B cell (primary cell): ENCODE measurements around the gene CD36. TPM values are rescaled to one million over a fixed set of nuclear protein-coding genes. Genes with fewer than 3 reads are reported as not detected.

ENCODE experiments used
- ATAC-seq: fragments of 200-7000 bp; cut with Tn5 transposase; one replicate; pipeline ENCODE4 v1.10.0; 2021; ENCODE audit warnings: low read depth, mild to moderate bottlenecking, moderate number of reproducible peaks, moderate library complexity
- CTCF ChIA-PET: fragments of 350-600 bp; sonication (Branson Sonifier 250); formaldehyde crosslinking; loops from one replicate; lab custom pipeline; 2021; ENCODE audit warnings: antibody characterized with exemption, inconsistent platforms; lab: Charles Lee
- POLR2A ChIA-PET: fragments of 350-600 bp; sonication (Branson Sonifier 250); formaldehyde crosslinking; loops from one replicate; lab custom pipeline; 2021; ENCODE audit warnings: antibody characterized with exemption; lab: Charles Lee
- DNase-seq: peaks from one replicate; pipeline ENCODE4 v3.0.0; 2013
- H2AFZ ChIP-seq: 2 replicates; pipeline ENCODE4 v1.6.1; 2012; ENCODE audit warnings: mild to moderate bottlenecking, low read depth, low read length; ENCODE audit not compliant: insufficient read depth, poor library complexity, severe bottlenecking
- H3K27ac ChIP-seq, 2 donors: 1 replicate in 1 of 2; 2 replicates in 1 of 2; pipeline ENCODE4 v1.5.1; 2012 to 2013; ENCODE audit warnings: low read length in 2 of 2, mild to moderate bottlenecking in 2 of 2, moderate library complexity in 1 of 2
- H3K27me3 ChIP-seq, 4 experiments: fragments of 200-600 bp in 1 of 4; sonication (generic) in 1 of 4; replicated peaks in 1 of 4; 1 replicate in 2 of 4; 2 replicates in 2 of 4; pipeline versions ENCODE4 v1.6.1 to v1.7.0; 2013 to 2016; ENCODE audit warnings: low read length in 3 of 4, mild to moderate bottlenecking in 2 of 4, mixed read lengths in 1 of 4, moderate library complexity in 1 of 4; ENCODE audit not compliant: insufficient read depth in 4 of 4, control insufficient read depth in 3 of 4; ENCODE audit errors: control extremely low read depth in 1 of 4
- H3K36me3 ChIP-seq, 2 experiments: replicated peaks in 1 of 2; 1 replicate in 1 of 2; 2 replicates in 1 of 2; pipeline versions ENCODE4 v1.6.1 to v1.7.1; 2013; ENCODE audit warnings: low read length in 1 of 2; ENCODE audit not compliant: insufficient read depth in 2 of 2, control insufficient read depth in 1 of 2; ENCODE audit errors: control extremely low read depth in 1 of 2, extremely low read depth in 1 of 2
- H3K4me1 ChIP-seq, 2 donors: fragments of 200-600 bp in 1 of 2; sonication (generic) in 1 of 2; 1 replicate in 1 of 2; 2 replicates in 1 of 2; pipeline versions ENCODE4 v1.5.1 to v1.6.1; 2013 to 2017; ENCODE audit warnings: low read length in 2 of 2; ENCODE audit not compliant: control insufficient read depth in 2 of 2, insufficient read depth in 2 of 2
- H3K4me2 ChIP-seq: replicated peaks from 2 replicates; pipeline ENCODE3; 2012; ENCODE audit warnings: mild to moderate bottlenecking, low read depth, low read length; ENCODE audit not compliant: poor library complexity, severe bottlenecking
- H3K4me3 ChIP-seq, 5 experiments: fragments of 200-600 bp in 1 of 5; sonication (generic) in 1 of 5; 1 replicate in 3 of 5; 2 replicates in 2 of 5; pipeline versions ENCODE4 v1.5.1 to v1.7.0; 2011 to 2016; ENCODE audit warnings: low read length in 4 of 5, mild to moderate bottlenecking in 4 of 5, low read depth in 2 of 5, control low read depth in 1 of 5, moderate library complexity in 1 of 5; ENCODE audit not compliant: insufficient read depth in 1 of 5; ENCODE audit errors: control extremely low read depth in 1 of 5, extremely low read depth in 1 of 5
- H3K79me2 ChIP-seq: fragments of 200-600 bp; sonication (generic); one replicate; pipeline ENCODE4 v1.6.0; 2016; ENCODE audit warnings: low read length; ENCODE audit not compliant: control insufficient read depth, insufficient read depth
- H3K9ac ChIP-seq: fragments of 200-600 bp; sonication (generic); 2 replicates; pipeline ENCODE4 v1.6.1; 2017; ENCODE audit warnings: mild to moderate bottlenecking, low read length, moderate library complexity
- H3K9me3 ChIP-seq, 3 donors: one replicate each; pipeline versions ENCODE4 v1.6.1 to v1.7.1; 2013; ENCODE audit warnings: low read length in 2 of 3; ENCODE audit not compliant: control insufficient read depth in 2 of 3, insufficient read depth in 1 of 3; ENCODE audit errors: control extremely low read depth in 1 of 3
- H4K20me1 ChIP-seq: 2 replicates; pipeline ENCODE4 v1.6.0; 2012; ENCODE audit warnings: mild to moderate bottlenecking, low read length; ENCODE audit not compliant: insufficient read depth, control insufficient read depth, poor library complexity, severe bottlenecking
- H3K27ac Mint-ChIP-seq: one replicate; pipeline ENCODE4 v1.8.0; 2021; ENCODE audit warnings: mixed read lengths
- H3K27me3 Mint-ChIP-seq: one replicate; pipeline ENCODE4 v1.8.0; 2021; ENCODE audit warnings: mixed read lengths
- H3K4me1 Mint-ChIP-seq: one replicate; pipeline ENCODE4 v1.8.0; 2021; ENCODE audit warnings: mixed read lengths
- H3K4me3 Mint-ChIP-seq: one replicate; pipeline ENCODE4 v1.8.0; 2021; ENCODE audit warnings: mixed read lengths
- H3K9me3 Mint-ChIP-seq: one replicate; pipeline ENCODE4 v1.8.0; 2022; ENCODE audit warnings: mixed read lengths; ENCODE audit not compliant: insufficient read depth
- EZH2 ChIP-seq: IDR thresholded peaks from 2 replicates; pipeline ENCODE4 v1.6.1; 2012; ENCODE audit warnings: borderline replicate concordance, low read depth, mild to moderate bottlenecking, moderate library complexity, low read length; ENCODE audit not compliant: insufficient read depth, poor library complexity, severe bottlenecking
- WGBS: methylation state at CpG from one replicate; pipeline ENCODE4 v1.1.5; 2013; ENCODE audit warnings: missing lambda C conversion rate; ENCODE audit not compliant: insufficient coverage; 5-methylcytosine and 5-hydroxymethylcytosine counted together
- intact Hi-C: fragments of 100-400 bp; cut with micrococcal nuclease; formaldehyde crosslinking; loops from one replicate; pipeline ENCODE4 v1.10.0; 2022
- polyA plus RNA-seq: library from polyadenylated mRNA; depleted of rRNA; stranded (reverse); fragments of >200 nt; gene quantifications from 2 replicates; pipeline ENCODE4 v1.2.3, GENCODE V29; 2012
- total RNA-seq, 2 donors: library from RNA; stranded (reverse); fragments of 120-200 nt in 1 of 2; gene quantifications; 1 replicate in 1 of 2; 2 replicates in 1 of 2; pipeline versions ENCODE4 v1.2.3 to v1.2.4, GENCODE V29; 2013 to 2022
- TF ChIP-seq, protein P1 (sequence below): fragments of 200-600 bp; IDR thresholded peaks from one replicate; pipeline ENCODE4 v1.8.0; 2022; ENCODE audit warnings: antibody characterized with exemption, mild to moderate bottlenecking

CD36 gene
- total and polyA plus RNA-seq, 2 donors (not counting 1 experiment from before 2014, with no cell fraction given): 0.37 to 2.3 TPM

DNA sequence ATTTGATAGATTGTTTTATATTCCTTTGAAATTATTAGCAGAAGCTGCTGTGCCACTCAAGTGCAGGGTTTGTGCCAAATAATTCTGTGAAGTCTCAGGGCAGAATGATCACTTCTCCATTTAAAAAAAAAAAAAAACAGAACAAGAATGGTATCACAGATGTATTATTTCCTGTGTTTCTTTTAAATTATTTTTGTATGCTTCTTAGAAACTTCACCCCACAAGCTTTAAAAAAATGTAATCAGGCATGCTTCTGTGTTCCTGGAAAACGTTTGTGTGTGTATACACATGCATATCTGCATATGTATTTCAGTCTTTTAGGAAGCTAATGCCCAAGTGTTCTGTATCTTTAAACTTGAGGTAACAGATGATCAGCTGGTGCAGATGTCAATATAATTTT, 6.3 kb upstream of the CD36 start:
- no peaks in the 10 kb centered on the region for H3K9me3 ChIP-seq
- POLR2A ChIA-PET: no interaction called here
- CTCF ChIA-PET: no interaction called here
- H3K4me1 Mint-ChIP-seq: peaks cover 1% of the 10 kb centered on the region
- no peaks in the 10 kb centered on the region for H3K27me3 ChIP-seq
- H3K9me3 Mint-ChIP-seq: no peaks in the 10 kb centered on the region
- H3K27ac Mint-ChIP-seq: no peak overlapping the region
- no peaks in the 10 kb centered on the region for H3K36me3 ChIP-seq
- no peak overlapping the region for H3K9ac ChIP-seq
- H3K4me3 Mint-ChIP-seq: no peak overlapping the region
- H3K27ac ChIP-seq: no peak overlapping the region
- no peak overlapping the region for H2AFZ ChIP-seq
- WGBS: no CpG with 5 or more reads among the region's 1 CpG
- no peaks in the 10 kb centered on the region for H3K27me3 Mint-ChIP-seq
- H3K79me2 ChIP-seq: no peaks in the 10 kb centered on the region
- H3K4me2 ChIP-seq: no peak overlapping the region
- intact Hi-C loops: no loop called here
- TF ChIP-seq EZH2: no peak
- TF ChIP-seq, protein P1, sequence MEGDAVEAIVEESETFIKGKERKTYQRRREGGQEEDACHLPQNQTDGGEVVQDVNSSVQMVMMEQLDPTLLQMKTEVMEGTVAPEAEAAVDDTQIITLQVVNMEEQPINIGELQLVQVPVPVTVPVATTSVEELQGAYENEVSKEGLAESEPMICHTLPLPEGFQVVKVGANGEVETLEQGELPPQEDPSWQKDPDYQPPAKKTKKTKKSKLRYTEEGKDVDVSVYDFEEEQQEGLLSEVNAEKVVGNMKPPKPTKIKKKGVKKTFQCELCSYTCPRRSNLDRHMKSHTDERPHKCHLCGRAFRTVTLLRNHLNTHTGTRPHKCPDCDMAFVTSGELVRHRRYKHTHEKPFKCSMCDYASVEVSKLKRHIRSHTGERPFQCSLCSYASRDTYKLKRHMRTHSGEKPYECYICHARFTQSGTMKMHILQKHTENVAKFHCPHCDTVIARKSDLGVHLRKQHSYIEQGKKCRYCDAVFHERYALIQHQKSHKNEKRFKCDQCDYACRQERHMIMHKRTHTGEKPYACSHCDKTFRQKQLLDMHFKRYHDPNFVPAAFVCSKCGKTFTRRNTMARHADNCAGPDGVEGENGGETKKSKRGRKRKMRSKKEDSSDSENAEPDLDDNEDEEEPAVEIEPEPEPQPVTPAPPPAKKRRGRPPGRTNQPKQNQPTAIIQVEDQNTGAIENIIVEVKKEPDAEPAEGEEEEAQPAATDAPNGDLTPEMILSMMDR: no peak
- H4K20me1 ChIP-seq: no peaks in the 10 kb centered on the region
- no peak for ATAC-seq
- DNase-seq: no peak
- H3K4me1 ChIP-seq: no peaks in the 10 kb centered on the region
- no peak overlapping the region for H3K4me3 ChIP-seq

DNA sequence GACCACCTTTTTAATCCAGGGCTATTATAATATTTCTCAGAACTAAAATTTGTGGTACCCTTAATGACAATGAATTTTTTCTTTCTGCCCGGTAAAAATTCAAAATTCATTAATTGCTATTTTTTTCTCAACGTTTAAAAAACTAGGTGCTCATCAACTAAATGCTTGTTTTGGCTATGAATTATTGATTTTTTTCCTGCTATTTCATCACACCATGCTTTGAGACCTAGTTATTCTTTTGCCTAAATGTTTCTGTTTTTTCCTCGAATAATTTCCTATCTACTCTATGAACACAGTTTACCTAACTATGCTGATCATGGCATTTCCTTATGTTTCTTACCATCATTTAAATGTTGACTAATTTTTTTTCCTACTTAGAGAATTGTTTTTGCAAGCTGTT, 5.6 kb upstream of the CD36 start:
- no peak overlapping the region for H3K4me3 ChIP-seq
- H3K27ac ChIP-seq: no peak overlapping the region
- WGBS: no CpG with 5 or more reads among the region's 3 CpGs
- no peaks in the 10 kb centered on the region for H3K36me3 ChIP-seq
- H3K79me2 ChIP-seq: no peaks in the 10 kb centered on the region
- intact Hi-C loops: no loop called here
- ChIA-PET CTCF (no interaction called here), POLR2A (no interaction called here)
- no peak overlapping the region for H2AFZ ChIP-seq
- H3K4me1 ChIP-seq: no peaks in the 10 kb centered on the region
- no peak for TF ChIP-seq EZH2
- TF ChIP-seq, protein P1: no peak
- no peaks in the 10 kb centered on the region for H4K20me1 ChIP-seq
- H3K9me3 ChIP-seq: no peaks in the 10 kb centered on the region
- Mint-ChIP-seq H3K27me3 (no peaks in the 10 kb centered on the region), H3K4me3 (no peak overlapping the region), H3K4me1 (peaks cover 1% of the 10 kb centered on the region), H3K27ac (no peak overlapping the region), H3K9me3 (no peaks in the 10 kb centered on the region)
- no peak overlapping the region for H3K4me2 ChIP-seq
- no peak overlapping the region for H3K9ac ChIP-seq
- no peaks in the 10 kb centered on the region for H3K27me3 ChIP-seq
- no peak for ATAC-seq
- no peak for DNase-seq
